Effector memory CD8-positive, alpha-beta T cell (primary cell): ENCODE data around the gene TMEM231.
"Not testable (repeated sequence)": the region's sequence is repeated elsewhere in the genome, so short reads cannot be mapped to it uniquely, and the experiment has no call there.

Experiments
- ATAC-seq: fragments of 150-1000 bp; cut with Tn5 transposase; replicated peaks from 2 replicates; pipeline ENCODE4 v1.10.0; 2021; ENCODE audit warnings: mild to moderate bottlenecking, moderate library complexity
- DNase-seq, 3 experiments: peaks; one replicate each; pipeline ENCODE4 v3.0.0; 2021
- H3K27ac Mint-ChIP-seq, 2 donors: one replicate each; pipeline ENCODE4 v1.8.0; 2022; ENCODE audit warnings: mild to moderate bottlenecking in 2 of 2, mixed read lengths in 2 of 2, moderate library complexity in 2 of 2
- H3K27me3 Mint-ChIP-seq, 2 donors: one replicate each; pipeline ENCODE4 v1.8.0; 2022; ENCODE audit warnings: mixed read lengths in 2 of 2
- H3K36me3 Mint-ChIP-seq: one replicate; pipeline ENCODE4 v1.8.0; 2022; ENCODE audit warnings: mild to moderate bottlenecking, moderate library complexity, mixed read lengths; ENCODE audit not compliant: insufficient read depth
- H3K4me1 Mint-ChIP-seq, 2 donors: one replicate each; pipeline ENCODE4 v1.8.0; 2022; ENCODE audit warnings: low read depth in 2 of 2, mixed read lengths in 2 of 2
- H3K4me3 Mint-ChIP-seq, 2 donors: one replicate each; pipeline ENCODE4 v1.8.0; 2022; ENCODE audit warnings: mild to moderate bottlenecking in 2 of 2, mixed read lengths in 2 of 2, moderate library complexity in 2 of 2
- H3K9me3 Mint-ChIP-seq, 2 donors: one replicate each; pipeline ENCODE4 v1.8.0; 2022; ENCODE audit warnings: mixed read lengths in 2 of 2
- total RNA-seq, 9 experiments: gene quantifications; one replicate each; lab custom pipeline; 2026; lab: John Stamatoyannopoulos, UW

The TMEM231 gene, protein sequence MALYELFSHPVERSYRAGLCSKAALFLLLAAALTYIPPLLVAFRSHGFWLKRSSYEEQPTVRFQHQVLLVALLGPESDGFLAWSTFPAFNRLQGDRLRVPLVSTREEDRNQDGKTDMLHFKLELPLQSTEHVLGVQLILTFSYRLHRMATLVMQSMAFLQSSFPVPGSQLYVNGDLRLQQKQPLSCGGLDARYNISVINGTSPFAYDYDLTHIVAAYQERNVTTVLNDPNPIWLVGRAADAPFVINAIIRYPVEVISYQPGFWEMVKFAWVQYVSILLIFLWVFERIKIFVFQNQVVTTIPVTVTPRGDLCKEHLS
- 1.5 to 6.0 (median 3.0) reads per million in 9 experiments for total RNA-seq

DNA sequence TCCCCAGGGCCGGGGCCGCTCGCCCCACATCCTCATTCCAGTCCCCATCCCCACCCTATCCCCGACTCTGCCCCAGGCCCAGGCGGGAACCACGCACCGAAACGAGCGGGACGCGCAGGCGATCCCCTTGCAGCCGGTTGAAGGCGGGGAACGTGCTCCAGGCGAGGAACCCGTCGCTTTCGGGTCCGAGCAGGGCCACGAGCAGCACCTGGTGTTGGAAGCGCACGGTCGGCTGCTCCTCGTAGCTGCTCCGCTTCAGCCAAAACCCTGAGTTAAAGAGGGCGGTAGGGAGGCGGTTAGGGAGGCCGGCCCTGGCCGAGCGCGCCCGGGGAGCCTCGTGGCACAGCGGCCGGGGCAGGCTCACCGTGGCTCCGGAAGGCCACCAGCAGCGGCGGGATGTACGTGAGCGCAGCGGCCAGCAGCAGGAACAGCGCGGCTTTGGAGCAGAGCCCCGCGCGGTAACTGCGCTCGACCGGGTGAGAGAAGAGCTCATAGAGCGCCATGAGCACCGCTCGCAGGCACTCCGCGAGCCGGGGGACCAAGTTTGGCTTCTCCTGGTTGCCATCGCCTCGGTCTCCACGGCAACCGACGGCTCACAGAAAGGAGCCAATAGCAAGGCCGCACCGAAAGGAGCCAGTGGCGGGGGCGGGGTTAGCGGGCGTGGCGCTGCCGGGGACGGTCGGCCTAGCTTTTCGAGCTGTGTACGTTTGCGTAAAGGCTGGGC, at the start of gene TMEM231:
TSS of gene TMEM231 (minus strand) at position 546 of the 724 bp plus-strand sequence. CDS start at position 503, 43 bp downstream.
- peaks cover 4% of the 10 kb centered on the region for H3K36me3 Mint-ChIP-seq
- ATAC-seq (peak; percentile 94), DNase-seq (peak; percentile 95 to 97 (median 95))
- no peaks in the 10 kb centered on the region for H3K9me3 Mint-ChIP-seq
- peaks cover 8 to 10% of the 10 kb centered on the region in 2 donors for H3K27me3 Mint-ChIP-seq
- peak within 1 kb of the TSS; percentile 80 to 92 for H3K27ac Mint-ChIP-seq
- peak within 1 kb of the TSS; percentile 86 to 88 for H3K4me3 Mint-ChIP-seq
- H3K4me1 Mint-ChIP-seq: peaks cover 4 to 8% of the 10 kb centered on the region in 2 donors

DNA sequence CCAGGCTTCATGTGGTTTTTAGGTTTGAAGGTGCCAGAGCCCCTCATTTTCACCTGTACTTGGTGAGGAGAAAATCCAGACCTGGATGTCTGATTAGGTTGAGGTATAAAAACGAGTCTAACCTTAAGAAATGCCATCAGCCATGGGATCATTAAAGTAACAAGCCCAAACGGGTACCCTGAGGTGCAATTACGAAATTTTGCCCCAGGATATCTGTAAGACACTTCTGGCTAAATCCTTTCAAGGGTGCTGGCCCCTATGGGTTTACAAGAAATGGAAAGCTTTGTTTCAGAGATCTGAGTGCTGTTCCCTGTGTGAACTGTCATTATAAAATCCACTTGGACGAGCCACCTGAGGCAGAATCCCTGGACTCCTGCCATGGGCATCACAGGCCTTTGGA, 47.2 kb upstream of the TMEM231 start:
- no peaks in the 10 kb centered on the region for H3K4me1 Mint-ChIP-seq
- no peak overlapping the region for H3K4me3 Mint-ChIP-seq
- no peak overlapping the region for H3K27ac Mint-ChIP-seq
- H3K36me3 Mint-ChIP-seq: peaks cover 74% of the 10 kb centered on the region
- DNase-seq: no peak
- ATAC-seq: no peak
- H3K9me3 Mint-ChIP-seq: no peaks in the 10 kb centered on the region
- no peaks in the 10 kb centered on the region for H3K27me3 Mint-ChIP-seq

DNA sequence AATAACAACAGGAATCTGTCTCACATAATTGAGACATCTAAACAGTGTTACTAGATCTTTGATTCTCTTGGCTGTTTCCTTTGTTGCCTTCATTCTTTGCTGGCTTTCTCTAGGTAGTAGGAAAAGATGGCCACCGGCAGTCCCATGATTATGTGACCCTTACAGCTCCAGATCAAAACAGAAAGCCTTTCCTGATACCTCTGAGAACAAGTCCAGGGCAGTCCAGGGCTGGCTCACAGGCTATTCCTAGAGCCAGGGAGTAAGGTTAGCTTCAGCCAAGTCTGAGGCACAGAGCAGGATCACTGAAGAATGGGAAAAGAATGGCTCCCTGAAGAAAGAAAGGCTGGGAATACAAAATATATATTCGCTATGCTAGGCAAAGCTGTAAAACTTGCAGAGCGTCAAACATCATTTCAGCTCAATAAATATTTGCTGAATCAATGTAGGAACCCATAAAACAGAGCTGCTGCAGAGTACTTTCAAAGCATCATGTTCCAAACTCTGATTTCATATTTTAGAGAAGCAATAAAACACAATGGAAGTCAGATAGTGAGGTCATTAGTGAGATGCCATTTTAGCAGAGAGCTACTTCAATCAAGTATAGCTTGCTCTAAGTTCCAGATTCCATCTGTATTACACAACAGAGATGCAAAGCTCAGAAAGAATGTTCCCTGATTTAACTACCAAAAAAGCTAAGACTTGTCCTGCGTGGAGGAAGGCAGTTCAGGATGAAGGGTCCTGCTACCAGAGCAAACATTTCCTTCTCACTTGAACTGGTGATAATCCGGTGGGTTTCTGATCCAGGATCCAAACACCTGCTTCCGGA, 43.6 kb upstream of the TMEM231 start:
- no peaks in the 10 kb centered on the region for H3K27me3 Mint-ChIP-seq
- ATAC-seq (no peak), DNase-seq (no peak)
- H3K36me3 Mint-ChIP-seq: peaks cover 68% of the 10 kb centered on the region
- H3K4me3 Mint-ChIP-seq: no peak overlapping the region
- no peak overlapping the region for H3K27ac Mint-ChIP-seq
- peaks cover 0 to 2% of the 10 kb centered on the region in 2 donors for H3K9me3 Mint-ChIP-seq
- peaks cover 0 to 8% of the 10 kb centered on the region in 2 donors for H3K4me1 Mint-ChIP-seq

DNA sequence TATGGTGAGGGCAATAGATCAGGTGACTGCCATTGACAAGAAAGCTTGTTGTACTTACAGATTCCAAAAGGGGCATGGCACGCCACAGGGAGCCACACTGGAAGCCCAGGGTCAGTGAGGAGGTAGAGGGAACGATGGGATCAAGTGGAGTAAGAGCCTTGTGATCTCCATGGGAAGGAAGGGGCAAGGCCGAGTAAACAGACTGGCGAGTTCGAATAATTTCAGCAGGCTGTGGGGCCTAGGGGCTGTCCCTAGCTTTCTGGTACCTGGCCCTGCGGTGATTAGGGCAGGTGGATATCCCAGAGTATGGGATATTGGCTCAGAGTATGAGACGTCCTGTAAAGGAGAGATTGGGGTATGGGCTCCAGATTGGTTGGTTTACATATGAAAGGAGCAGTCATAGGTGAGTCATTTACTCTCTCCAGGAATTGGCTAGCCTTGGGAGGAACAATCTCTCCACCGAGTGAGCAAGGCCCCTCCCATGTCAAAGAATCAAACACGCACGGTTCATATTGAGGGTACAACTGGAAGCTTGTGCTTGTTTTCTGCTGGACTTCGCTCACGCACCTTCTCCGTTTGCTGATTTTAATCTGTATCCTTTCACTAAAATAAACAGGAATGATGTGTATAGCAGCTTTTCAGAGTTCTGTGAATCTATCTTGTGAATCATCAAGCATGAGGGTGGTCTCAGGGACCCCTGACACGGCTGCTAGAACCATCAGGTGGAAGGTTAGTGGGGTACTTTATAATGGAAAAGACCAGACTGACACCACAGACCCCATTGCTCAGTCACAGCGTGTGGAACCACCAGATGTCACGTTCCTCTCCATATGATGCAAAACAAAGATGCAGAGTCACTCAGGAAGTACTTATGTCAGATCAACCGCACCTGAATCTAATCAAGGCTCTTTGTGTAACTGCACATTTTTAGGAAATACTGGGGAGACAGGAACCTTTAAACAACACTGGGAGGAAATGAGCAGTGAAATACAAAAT, 38.1 kb upstream of the TMEM231 start:
- no peaks in the 10 kb centered on the region for H3K27me3 Mint-ChIP-seq
- peak overlapping the region; percentile 62 to 73 for H3K27ac Mint-ChIP-seq
- H3K36me3 Mint-ChIP-seq: peaks cover 29% of the 10 kb centered on the region
- no peak for ATAC-seq
- H3K4me1 Mint-ChIP-seq: peaks cover 5 to 14% of the 10 kb centered on the region in 2 donors
- H3K4me3 Mint-ChIP-seq: no peak overlapping the region
- peaks cover 0 to 2% of the 10 kb centered on the region in 2 donors for H3K9me3 Mint-ChIP-seq
- no peak for DNase-seq

DNA sequence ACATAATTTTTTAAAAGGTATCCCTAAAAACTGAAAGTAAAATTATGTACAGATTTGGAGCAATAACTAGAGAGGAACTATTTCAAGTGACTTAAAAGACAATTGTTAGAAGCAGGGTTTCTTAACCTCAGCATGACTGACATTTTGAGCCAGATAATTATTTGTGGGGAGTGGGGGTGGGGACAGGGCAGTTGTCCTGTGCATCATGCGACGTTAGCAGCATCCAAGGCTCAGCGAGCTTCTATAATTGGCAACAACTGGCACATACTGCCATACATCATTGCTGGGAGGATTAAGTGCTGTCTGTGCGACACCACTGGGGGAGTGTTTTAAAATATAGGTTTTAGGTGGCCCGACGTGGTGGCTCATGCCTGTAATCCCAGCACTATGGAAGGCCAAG, 37.3 kb upstream of the TMEM231 start:
- Mint-ChIP-seq H3K4me3 (no peak overlapping the region), H3K36me3 (peaks cover 25% of the 10 kb centered on the region), H3K27me3 (no peaks in the 10 kb centered on the region), H3K27ac (no peak overlapping the region), H3K9me3 (peaks cover 0 to 2% of the 10 kb centered on the region in 2 donors), H3K4me1 (peaks cover 5 to 14% of the 10 kb centered on the region in 2 donors)
- ATAC-seq (no peak), DNase-seq (no peak)

DNA sequence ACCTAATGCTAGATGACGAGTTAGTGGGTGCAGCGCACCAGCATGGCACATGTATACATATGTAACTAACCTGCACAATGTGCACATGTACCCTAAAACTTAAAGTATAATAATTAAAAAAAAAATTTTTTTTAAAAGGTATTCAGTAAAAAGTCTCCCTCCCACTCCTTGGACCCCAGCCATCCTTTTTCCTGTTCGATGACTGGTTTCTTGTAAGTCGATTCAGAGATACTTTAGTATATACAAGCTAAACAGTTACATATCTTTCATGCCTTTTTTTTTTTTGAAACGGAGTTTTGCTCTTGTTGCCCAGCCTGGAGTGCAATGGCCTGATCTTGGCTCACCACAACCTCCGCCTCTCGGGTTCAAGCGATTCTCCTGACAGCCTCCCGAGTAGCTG, 35.9 kb upstream of the TMEM231 start:
- H3K27me3 Mint-ChIP-seq, ATAC-seq, H3K27ac Mint-ChIP-seq, DNase-seq, H3K4me3 Mint-ChIP-seq, H3K9me3 Mint-ChIP-seq: not testable (repeated sequence)
- peaks cover 5 to 10% of the 10 kb centered on the region in 2 donors for H3K4me1 Mint-ChIP-seq
- H3K36me3 Mint-ChIP-seq: peaks cover 18% of the 10 kb centered on the region

DNA sequence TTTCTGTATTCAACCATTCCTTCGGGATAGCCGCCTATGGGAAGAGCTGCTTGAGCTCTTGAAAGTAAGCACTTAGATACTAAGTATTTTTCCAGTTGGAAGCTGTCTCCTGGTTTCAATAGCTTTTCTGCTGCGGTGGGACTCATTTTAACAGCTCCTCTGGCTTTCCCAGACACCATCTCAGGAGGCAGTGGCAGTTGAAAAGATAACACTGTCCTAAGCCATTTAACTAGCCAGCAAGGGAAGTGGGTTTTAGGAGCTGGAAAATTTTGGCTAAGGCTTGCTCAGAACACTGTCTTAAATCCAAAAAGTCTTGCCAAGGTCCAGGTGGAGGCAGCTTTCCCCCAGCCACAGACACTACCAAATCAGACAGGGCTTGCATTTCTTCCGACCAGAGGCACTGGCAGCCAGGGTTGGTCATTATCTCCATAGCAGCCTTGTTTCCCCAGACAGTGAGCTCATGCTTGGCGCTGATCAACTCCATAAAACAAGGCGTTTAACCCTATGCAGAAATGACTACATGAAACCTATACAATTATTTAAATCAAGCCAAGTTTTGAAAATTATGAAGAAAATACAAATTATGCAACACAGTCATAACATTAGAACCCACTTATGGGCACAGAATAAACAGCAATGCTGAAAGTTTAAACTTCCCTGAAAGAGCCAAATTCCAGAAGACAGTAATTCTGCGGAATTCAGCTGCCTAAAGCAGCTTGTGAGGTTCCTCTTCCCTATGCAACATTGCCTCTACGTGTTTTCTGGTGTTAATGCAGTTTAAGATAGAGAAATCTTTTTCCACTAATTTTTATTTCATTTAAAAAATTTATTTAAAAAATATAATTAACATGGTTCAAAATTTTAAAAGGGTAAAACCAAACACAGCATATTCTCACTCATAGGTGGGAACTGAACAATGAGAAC, 35.1 kb upstream of the TMEM231 start:
- no peak overlapping the region for H3K4me3 Mint-ChIP-seq
- no peaks in the 10 kb centered on the region for H3K27me3 Mint-ChIP-seq
- DNase-seq: no peak
- peaks cover 5 to 8% of the 10 kb centered on the region in 2 donors for H3K4me1 Mint-ChIP-seq
- no peak for ATAC-seq
- H3K9me3 Mint-ChIP-seq: no peaks in the 10 kb centered on the region
- no peak overlapping the region for H3K27ac Mint-ChIP-seq
- H3K36me3 Mint-ChIP-seq: peaks cover 13% of the 10 kb centered on the region

DNA sequence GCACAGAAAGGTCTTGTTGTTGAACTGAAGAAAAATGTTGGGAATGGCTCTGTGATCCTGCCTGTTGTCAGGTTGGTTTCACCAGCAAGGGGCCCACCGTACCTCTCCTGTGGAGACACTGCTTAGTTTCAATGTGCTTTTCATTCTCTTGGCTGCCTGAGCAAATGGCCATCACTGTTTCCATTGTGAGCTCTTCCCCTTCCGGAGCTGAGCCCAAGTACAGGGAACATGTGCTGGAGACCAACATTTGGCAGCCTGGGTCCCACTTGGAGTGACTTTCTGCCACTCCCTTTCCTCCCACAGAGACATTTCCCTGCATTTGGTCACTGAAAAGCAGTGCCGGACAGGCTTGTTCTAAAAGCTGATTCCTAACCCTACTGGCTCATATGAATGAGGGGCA, 33.3 kb upstream of the TMEM231 start:
- no peak overlapping the region for H3K27ac Mint-ChIP-seq
- no peak for DNase-seq
- peaks cover 12% of the 10 kb centered on the region for H3K36me3 Mint-ChIP-seq
- H3K4me3 Mint-ChIP-seq: no peak overlapping the region
- peaks cover 6 to 9% of the 10 kb centered on the region in 2 donors for H3K4me1 Mint-ChIP-seq
- no peak for ATAC-seq
- H3K27me3 Mint-ChIP-seq: no peaks in the 10 kb centered on the region
- no peaks in the 10 kb centered on the region for H3K9me3 Mint-ChIP-seq

DNA sequence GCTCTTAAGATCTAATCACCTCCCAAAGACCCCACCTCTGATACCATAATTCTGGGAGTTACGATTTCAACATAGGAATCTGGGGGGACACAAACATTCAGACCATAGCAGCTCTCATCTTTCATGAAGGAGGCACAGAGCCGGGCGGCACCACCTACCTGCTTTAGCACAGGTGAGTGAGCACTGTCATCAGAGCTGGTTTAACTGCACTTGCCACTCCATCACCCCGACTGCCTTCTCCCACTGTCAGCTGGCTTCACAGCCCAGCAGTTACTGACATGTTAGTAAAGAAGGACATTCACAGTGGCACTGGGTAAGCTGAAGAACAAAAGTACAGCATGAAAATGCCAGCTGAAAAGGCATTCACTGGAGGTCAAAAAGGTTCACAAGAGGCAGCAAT, 32.7 kb upstream of the TMEM231 start:
- Mint-ChIP-seq H3K27ac (no peak overlapping the region), H3K9me3 (no peaks in the 10 kb centered on the region)

DNA sequence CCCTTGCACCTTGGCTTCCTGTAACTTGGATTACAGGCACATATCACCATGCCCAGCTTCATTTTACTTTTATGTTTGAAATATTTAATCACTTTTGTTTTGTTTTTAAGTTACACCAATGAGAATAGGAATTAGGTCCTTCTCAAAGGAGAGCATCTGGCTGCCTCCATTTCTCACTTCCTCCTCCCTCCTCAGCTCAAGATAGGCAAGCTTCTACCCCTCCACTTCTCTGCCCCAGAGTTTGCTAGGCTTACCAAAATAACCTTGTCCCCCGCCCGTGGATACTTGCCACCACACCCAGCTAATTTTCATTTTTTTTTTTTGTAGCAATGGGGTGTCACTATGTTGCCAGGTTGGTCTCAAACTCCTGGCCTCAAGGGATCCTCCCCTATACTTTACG, 28.1 kb upstream of the TMEM231 start:
- peaks cover 19% of the 10 kb centered on the region for H3K36me3 Mint-ChIP-seq
- DNase-seq: no peak
- no peaks in the 10 kb centered on the region for H3K27me3 Mint-ChIP-seq
- peaks cover 5 to 7% of the 10 kb centered on the region in 2 donors for H3K4me1 Mint-ChIP-seq
- H3K4me3 Mint-ChIP-seq: no peak overlapping the region
- H3K27ac Mint-ChIP-seq: peak overlapping the region; percentile 19 to 62
- H3K9me3 Mint-ChIP-seq: no peaks in the 10 kb centered on the region
- ATAC-seq: no peak

More for the DNA sequence above, 32.7 kb upstream of the TMEM231 start:
- no peaks in the 10 kb centered on the region for H3K27me3 Mint-ChIP-seq
- H3K4me1 Mint-ChIP-seq: peaks cover 5 to 9% of the 10 kb centered on the region in 2 donors
- DNase-seq (no peak), ATAC-seq (no peak)
- H3K36me3 Mint-ChIP-seq: peaks cover 12% of the 10 kb centered on the region
- no peak overlapping the region for H3K4me3 Mint-ChIP-seq

DNA sequence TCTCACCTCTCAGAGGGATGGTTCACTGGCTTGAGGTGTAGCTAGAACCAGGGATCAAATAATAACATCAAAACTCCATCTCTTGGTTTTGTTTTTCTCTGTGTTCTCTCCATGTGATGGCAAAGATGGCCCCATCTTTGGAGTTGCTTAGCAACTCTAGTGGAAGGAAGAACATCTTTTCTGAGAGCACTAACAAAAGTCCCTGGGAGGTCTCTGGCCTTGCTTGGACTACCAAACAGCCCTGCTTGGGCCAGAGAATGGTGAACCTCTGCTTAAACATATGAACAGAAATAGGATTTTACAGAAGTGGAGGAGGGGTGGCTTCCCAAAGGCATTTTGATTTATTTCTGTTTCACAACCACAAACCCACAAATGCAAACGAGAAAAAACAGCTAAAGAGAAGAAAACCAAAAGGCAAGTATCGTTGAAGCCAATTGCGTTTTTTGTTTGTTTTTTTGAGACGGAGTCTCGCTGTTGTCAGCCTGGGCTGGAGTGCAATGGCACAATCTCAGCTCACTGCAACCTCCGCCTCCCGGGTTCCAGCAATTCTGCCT, 23.3 kb upstream of the TMEM231 start:
- no peak for DNase-seq
- Mint-ChIP-seq H3K9me3 (no peaks in the 10 kb centered on the region), H3K36me3 (peaks cover 50% of the 10 kb centered on the region), H3K27me3 (no peaks in the 10 kb centered on the region), H3K4me1 (peaks cover 5 to 16% of the 10 kb centered on the region in 2 donors), H3K4me3 (no peak overlapping the region), H3K27ac (peak overlapping the region in 1 of 2 donors; percentile 64)
- ATAC-seq: no peak
